Measurements from ENCODE around the gene GSN. TPM values are rescaled to one million over a fixed set of nuclear protein-coding genes. Genes with fewer than 3 reads are reported as not detected.

GSN gene
- total RNA-seq, 2 experiments from 2014 or later, result 2.6 to 2.9 TPM

GRCh38 chr9:121233906-121234831 is 33.8 kb upstream of the GSN start:
- ChIA-PET CTCF (interaction anchor here (1.2 to 1.5 kb wide), 4 partner anchors 11 to 86 kb away, joined by 3 read pairs; no protein-coding TSS in a partner anchor), POLR2A (no interaction called here)
- peaks cover 3% of the 10 kb centered on the region for H3K36me3 Mint-ChIP-seq
- H3K27ac Mint-ChIP-seq, result no peak overlapping the region
- H3K4me3 Mint-ChIP-seq, result no peak overlapping the region
- H3K4me1 Mint-ChIP-seq (ENCODE audit: low read depth), result no peaks in the 10 kb centered on the region
- intact Hi-C loops (cut with micrococcal nuclease), result no loop called here
- no peaks in the 10 kb centered on the region for H3K9me3 Mint-ChIP-seq
- no peak for DNase-seq
- H3K27me3 Mint-ChIP-seq, result no peaks in the 10 kb centered on the region

- CTCF ChIA-PET, result interaction anchor here (1.2 to 1.5 kb wide), 4 partner anchors 12 to 85 kb away, joined by 3 read pairs; no protein-coding TSS in a partner anchor
- peaks cover 3% of the 10 kb centered on the region for H3K36me3 Mint-ChIP-seq
- H3K27me3 Mint-ChIP-seq, result no peaks in the 10 kb centered on the region
- DNase-seq, result no peak
- intact Hi-C loops (cut with micrococcal nuclease), result no loop called here
- H3K27ac Mint-ChIP-seq, result no peak overlapping the region
- no peaks in the 10 kb centered on the region for H3K9me3 Mint-ChIP-seq
- H3K4me3 Mint-ChIP-seq, result no peak overlapping the region
- H3K4me1 Mint-ChIP-seq (ENCODE audit: low read depth), result no peaks in the 10 kb centered on the region
- POLR2A ChIA-PET, result interaction anchor here (0.5 kb wide), 1 partner anchor 589 kb away, joined by 3 read pairs; no protein-coding TSS in a partner anchor
These were observed 33.2 kb upstream of the GSN start for GRCh38 chr9:121234832-121235161.

- Mint-ChIP-seq H3K27ac (no peak overlapping the region), H3K4me1 (ENCODE audit: low read depth) (no peaks in the 10 kb centered on the region), H3K9me3 (no peaks in the 10 kb centered on the region), H3K27me3 (no peaks in the 10 kb centered on the region), H3K4me3 (no peak overlapping the region), H3K36me3 (peaks cover 3% of the 10 kb centered on the region)
- no peak for DNase-seq
- intact Hi-C loops (cut with micrococcal nuclease), result no loop called here
- ChIA-PET POLR2A (interaction anchor here (0.5 kb wide), 1 partner anchor 588 kb away, joined by 3 read pairs; no protein-coding TSS in a partner anchor), CTCF (interaction anchor here (1.4 to 1.5 kb wide), 2 partner anchors 13 to 43 kb away, joined by 3 read pairs; no protein-coding TSS in a partner anchor)
These were observed 32.5 kb upstream of the GSN start for GRCh38 chr9:121235512-121235911.

GRCh38 chr9:121237916-121238315 is 30.0 kb upstream of the GSN start:
- Mint-ChIP-seq H3K4me3 (no peak overlapping the region), H3K27ac (no peak overlapping the region), H3K36me3 (no peaks in the 10 kb centered on the region), H3K9me3 (no peaks in the 10 kb centered on the region), H3K27me3 (no peaks in the 10 kb centered on the region), H3K4me1 (ENCODE audit: low read depth) (no peaks in the 10 kb centered on the region)
- intact Hi-C loops (cut with micrococcal nuclease), result no loop called here
- POLR2A ChIA-PET, result no interaction called here
- CTCF ChIA-PET, result no interaction called here
- no peak for DNase-seq

- no peaks in the 10 kb centered on the region for H3K27me3 Mint-ChIP-seq
- H3K9me3 Mint-ChIP-seq, result peaks cover 4% of the 10 kb centered on the region
- H3K4me3 Mint-ChIP-seq, result no peak overlapping the region
- ChIA-PET POLR2A (no interaction called here), CTCF (interaction anchor here (1.3 kb wide), 1 partner anchor 26 kb away, joined by 3 read pairs; no protein-coding TSS in a partner anchor)
- H3K27ac Mint-ChIP-seq, result no peak overlapping the region
- DNase-seq, result no peak
- H3K36me3 Mint-ChIP-seq, result peaks cover 2% of the 10 kb centered on the region
- intact Hi-C loops (cut with micrococcal nuclease), result no loop called here
- H3K4me1 Mint-ChIP-seq (ENCODE audit: low read depth), result no peaks in the 10 kb centered on the region
These were observed 28.9 kb upstream of the GSN start for GRCh38 chr9:121239071-121239470.

GRCh38 chr9:121239851-121240250 is 28.1 kb upstream of the GSN start:
- H3K27ac Mint-ChIP-seq, result no peak overlapping the region
- H3K9me3 Mint-ChIP-seq, result peaks cover 8% of the 10 kb centered on the region
- ChIA-PET POLR2A (no interaction called here), CTCF (no interaction called here)
- DNase-seq, result no peak
- H3K36me3 Mint-ChIP-seq, result peaks cover 3% of the 10 kb centered on the region
- H3K4me1 Mint-ChIP-seq (ENCODE audit: low read depth), result no peaks in the 10 kb centered on the region
- H3K27me3 Mint-ChIP-seq, result no peaks in the 10 kb centered on the region
- intact Hi-C loops (cut with micrococcal nuclease), result no loop called here
- H3K4me3 Mint-ChIP-seq, result no peak overlapping the region

- Mint-ChIP-seq H3K27ac (no peak overlapping the region), H3K27me3 (no peaks in the 10 kb centered on the region), H3K36me3 (peaks cover 3% of the 10 kb centered on the region), H3K4me1 (ENCODE audit: low read depth) (no peaks in the 10 kb centered on the region), H3K4me3 (no peak overlapping the region), H3K9me3 (peaks cover 8% of the 10 kb centered on the region)
- CTCF ChIA-PET, result no interaction called here
- no peak for DNase-seq
- intact Hi-C loops (cut with micrococcal nuclease), result no loop called here
- POLR2A ChIA-PET, result no interaction called here
These were observed 27.4 kb upstream of the GSN start for GRCh38 chr9:121240472-121241135.

- ChIA-PET POLR2A (no interaction called here), CTCF (no interaction called here)
- no peak overlapping the region for H3K27ac Mint-ChIP-seq
- peaks cover 8% of the 10 kb centered on the region for H3K9me3 Mint-ChIP-seq
- intact Hi-C loops (cut with micrococcal nuclease), result no loop called here
- DNase-seq, result no peak
- H3K36me3 Mint-ChIP-seq, result peaks cover 3% of the 10 kb centered on the region
- H3K27me3 Mint-ChIP-seq, result no peaks in the 10 kb centered on the region
- no peaks in the 10 kb centered on the region for H3K4me1 Mint-ChIP-seq (ENCODE audit: low read depth)
- no peak overlapping the region for H3K4me3 Mint-ChIP-seq
These were observed 25.6 kb upstream of the GSN start for GRCh38 chr9:121242219-121242958.

GRCh38 chr9:121242959-121243346 is 25.0 kb upstream of the GSN start:
- H3K27ac Mint-ChIP-seq, result no peak overlapping the region
- no peak for DNase-seq
- peaks cover 8% of the 10 kb centered on the region for H3K9me3 Mint-ChIP-seq
- no peak overlapping the region for H3K4me3 Mint-ChIP-seq
- H3K4me1 Mint-ChIP-seq (ENCODE audit: low read depth), result no peaks in the 10 kb centered on the region
- no peaks in the 10 kb centered on the region for H3K27me3 Mint-ChIP-seq
- CTCF ChIA-PET, result no interaction called here
- POLR2A ChIA-PET, result no interaction called here
- H3K36me3 Mint-ChIP-seq, result peaks cover 3% of the 10 kb centered on the region
- intact Hi-C loops (cut with micrococcal nuclease), result no loop called here

- H3K4me1 Mint-ChIP-seq (ENCODE audit: low read depth), result no peaks in the 10 kb centered on the region
- peaks cover 8% of the 10 kb centered on the region for H3K9me3 Mint-ChIP-seq
- no peak overlapping the region for H3K4me3 Mint-ChIP-seq
- H3K27ac Mint-ChIP-seq, result no peak overlapping the region
- H3K36me3 Mint-ChIP-seq, result peaks cover 3% of the 10 kb centered on the region
- no peak for DNase-seq
- ChIA-PET POLR2A (no interaction called here), CTCF (interaction anchor here (1.1 to 1.8 kb wide), 2 partner anchors 31 to 73 kb away, joined by 3 to 14 read pairs; no protein-coding TSS in a partner anchor)
- intact Hi-C loops (cut with micrococcal nuclease), result no loop called here
- H3K27me3 Mint-ChIP-seq, result no peaks in the 10 kb centered on the region
These were observed 21.0 kb upstream of the GSN start for GRCh38 chr9:121246821-121247561.

- DNase-seq, result peak; percentile 14
- H3K27me3 Mint-ChIP-seq, result no peaks in the 10 kb centered on the region
- no peaks in the 10 kb centered on the region for H3K4me1 Mint-ChIP-seq (ENCODE audit: low read depth)
- H3K36me3 Mint-ChIP-seq, result no peaks in the 10 kb centered on the region
- POLR2A ChIA-PET, result no interaction called here
- CTCF ChIA-PET, result interaction anchor here (1.1 kb wide), 1 partner anchor 70 kb away, joined by 3 read pairs; no protein-coding TSS in a partner anchor
- no peak overlapping the region for H3K27ac Mint-ChIP-seq
- intact Hi-C loops (cut with micrococcal nuclease), result no loop called here
- no peaks in the 10 kb centered on the region for H3K9me3 Mint-ChIP-seq
- H3K4me3 Mint-ChIP-seq, result no peak overlapping the region
These were observed 18.4 kb upstream of the GSN start for GRCh38 chr9:121249563-121249962.
